ENCODE results near the gene UNC79. TPM values are rescaled to one million over a fixed set of nuclear protein-coding genes. Genes with fewer than 3 reads are reported as not detected.

UNC79 gene
- total and polyA plus RNA-seq, 2 donors (not counting 3 experiments of a cell fraction or from before 2014, with no cell fraction given) = not detected

- TF ChIP-seq POLR2A (IDR thresholded peaks at IDR 0.05; ENCODE audit: low read depth, low read length) (no peak), CTCF (IDR thresholded peaks at IDR 0.05; ENCODE audit: extremely low read depth in 1 of 2, insufficient read depth in 1 of 2, low read depth in 1 of 2, low read length in 2 of 2) (no peak), POLR2AphosphoS5 (IDR thresholded peaks at IDR 0.05; ENCODE audit: insufficient read depth, low read depth, low read length) (no peak), GATA2 (IDR thresholded peaks at IDR 0.05; ENCODE audit: insufficient read depth, insufficient read length, low read depth, low read length) (no peak), FOS (IDR thresholded peaks at IDR 0.05; ENCODE audit: borderline replicate concordance, insufficient read depth, low read length) (no peak), MAX (IDR thresholded peaks at IDR 0.05; ENCODE audit: insufficient read depth, insufficient read length) (no peak), EZH2 (IDR thresholded peaks at IDR 0.05; ENCODE audit: borderline replicate concordance, low read depth, low read length, severe bottlenecking) (no peak), JUN (IDR thresholded peaks at IDR 0.05; ENCODE audit: borderline replicate concordance, insufficient read depth, insufficient read length, low read depth) (no peak), MYC (IDR thresholded peaks at IDR 0.05; ENCODE audit: low read depth, low read length) (no peak)
- H3K36me3 ChIP-seq (ENCODE audit: control insufficient read depth in 2 of 2, extremely low read depth in 1 of 2, insufficient read depth in 2 of 2, low read length in 2 of 2) = no peaks in the 10 kb centered on the region
- CTCF ChIA-PET = no interaction called here
- dilution Hi-C loops (cut with MboI; ENCODE audit: extremely low pct_ligation_motif_present, low sequenced_read_pairs) = no loop called here
- H3K9ac ChIP-seq (replicated peaks; ENCODE audit: extremely low read depth, insufficient read depth, low read length) = no peak overlapping the region
- no peaks in the 10 kb centered on the region for H3K9me1 ChIP-seq (replicated peaks; ENCODE audit: control insufficient read depth, extremely low read depth, insufficient read depth, low read length)
- no peaks in the 10 kb centered on the region for H4K20me1 ChIP-seq (replicated peaks; ENCODE audit: control insufficient read depth, extremely low read depth, insufficient read depth, low read length)
- POLR2A ChIA-PET = no interaction called here
- intact Hi-C loops (cut with micrococcal nuclease) = no loop called here
- no peak overlapping the region for H3K4me3 ChIP-seq (replicated peaks in 1 of 3; ENCODE audit: insufficient read depth in 1 of 3, low read depth in 1 of 3, low read length in 3 of 3)
- no TSS peak for BruUV-seq (replicated peaks)
- no peak overlapping the region for H3K27ac ChIP-seq (ENCODE audit: insufficient read depth, low read depth, low read length)
- H3K9me3 ChIP-seq (replicated peaks; ENCODE audit: control insufficient read depth, insufficient read depth, low read length) = peaks cover 9% of the 10 kb centered on the region
- no peak overlapping the region for H2AFZ ChIP-seq (ENCODE audit: low read depth, low read length)
- FAIRE-seq = no peak
- H3K27me3 ChIP-seq (ENCODE audit: control insufficient read depth in 2 of 2, insufficient read depth in 2 of 2, low read length in 2 of 2) = no peaks in the 10 kb centered on the region
- no peak overlapping the region for H3K4me2 ChIP-seq (ENCODE audit: insufficient read depth, low read length)
- H3K4me1 ChIP-seq (ENCODE audit: control insufficient read depth, extremely low read depth, insufficient read depth, low read length) = no peaks in the 10 kb centered on the region
- DNase-seq (ENCODE audit: low read depth, low spot score) = no peak
- no peaks in the 10 kb centered on the region for H3K79me2 ChIP-seq (ENCODE audit: control insufficient read depth, insufficient read depth, low read length)
Measured at GRCh38 chr14:93723001-93723400, 292.3 kb downstream of the UNC79 start.

Data from endothelial cell of umbilical vein (primary cell).